Measurements from ENCODE around the gene ATAD1.

The ATAD1 gene

DNA sequence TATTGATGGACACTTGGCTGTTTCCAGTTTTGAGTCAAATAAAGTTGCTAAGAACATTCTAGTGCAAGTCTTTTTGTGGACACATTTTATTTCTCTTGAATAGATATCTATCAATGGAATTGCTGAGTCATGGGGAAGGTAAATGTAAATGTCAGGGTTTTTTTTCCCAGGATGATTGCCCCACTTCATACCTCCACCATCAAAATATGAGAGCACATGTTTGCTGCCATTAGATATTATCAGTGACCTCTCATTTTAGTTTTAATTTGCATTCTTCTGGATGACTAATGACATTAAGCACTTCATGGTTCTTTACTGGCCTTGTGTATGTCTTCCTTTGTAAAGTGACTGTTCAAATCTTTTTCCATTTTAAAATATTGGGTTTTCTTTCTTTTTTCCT is 112.7 kb downstream of the ATAD1 start:
- no peak for DNase-seq

DNA sequence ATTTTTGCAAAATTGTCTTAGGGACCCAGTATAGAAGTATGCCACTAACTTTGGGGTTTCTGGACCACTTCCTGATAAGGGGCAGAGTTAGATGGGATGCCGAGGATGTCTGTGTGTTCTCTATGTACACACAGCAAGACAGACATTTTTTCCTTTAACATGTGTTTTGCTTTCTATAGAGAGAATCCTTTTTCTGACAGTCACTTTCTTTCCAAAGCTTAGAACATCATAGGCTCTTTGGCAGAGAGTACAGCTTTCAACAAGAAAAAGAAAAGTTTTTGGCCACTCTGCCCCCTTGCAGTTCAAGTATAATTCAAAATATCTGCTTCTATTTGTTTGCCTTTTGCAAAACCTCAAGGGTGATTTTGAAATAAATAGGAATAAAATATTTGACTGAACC is 114.3 kb downstream of the ATAD1 start:
- no peak for DNase-seq

DNA sequence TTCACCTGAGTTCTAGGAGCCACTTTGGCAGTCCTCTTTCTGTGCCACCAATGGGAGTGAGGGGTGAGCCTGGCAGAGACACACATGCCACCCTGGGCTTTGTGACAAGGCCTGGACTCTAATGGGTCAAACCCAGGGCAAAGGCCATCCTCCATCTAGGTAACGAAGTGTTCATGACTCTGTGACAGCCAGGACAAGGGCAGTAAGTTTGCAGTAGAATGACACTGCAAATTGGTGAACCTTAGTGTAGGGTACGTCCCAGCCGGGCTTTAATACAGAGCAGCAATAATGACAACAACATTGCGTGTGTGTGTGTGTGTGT is 115.1 kb downstream of the ATAD1 start:
- DNase-seq: no peak

DNA sequence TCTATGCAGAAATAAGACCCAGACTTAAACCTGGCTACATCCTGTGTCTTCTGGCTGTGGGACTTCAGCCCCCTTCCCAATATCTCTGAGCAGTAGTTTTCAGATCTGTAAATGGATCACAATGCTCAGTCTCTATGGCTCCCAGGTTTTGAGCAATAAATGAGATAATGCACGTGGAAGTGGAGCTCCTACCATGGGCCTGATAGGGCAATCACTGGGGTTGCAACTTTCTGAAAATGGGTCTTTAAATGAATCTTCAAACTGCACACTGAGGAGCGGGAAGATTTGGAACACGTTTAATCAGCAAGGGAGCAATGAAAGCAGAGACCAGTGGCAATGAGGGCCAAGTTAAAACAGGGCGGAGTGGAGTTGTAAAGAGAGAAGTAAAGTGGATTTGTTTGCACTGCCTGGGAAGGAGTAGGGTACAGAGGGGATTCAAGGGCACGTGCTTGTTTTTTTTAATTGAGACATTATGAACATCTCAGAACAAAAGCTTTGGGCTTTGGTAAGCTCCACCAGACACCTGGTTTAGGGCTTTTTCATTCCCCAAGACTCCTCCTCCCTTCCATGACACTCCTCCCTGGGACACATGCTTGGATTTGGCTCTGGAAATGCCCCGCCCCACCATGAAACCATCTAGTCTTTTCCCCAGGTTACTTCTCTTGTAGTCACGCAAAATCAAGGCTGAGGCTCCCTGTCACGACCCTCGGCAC is 115.6 kb downstream of the ATAD1 start:
- no peak for DNase-seq

Data from COR-L47 (cell line).